GM12878 (cell line): ENCODE results near the gene PLEKHM2. TPM values are rescaled to one million over a fixed set of nuclear protein-coding genes. Genes with fewer than 3 reads are reported as not detected.

Experiments used
- ATAC-seq: fragments of 200-7000 bp; cut with Tn5 transposase; 3 replicates; pipeline ENCODE4 v1.9.1; 2020; ENCODE audit warnings: mild to moderate bottlenecking, moderate library complexity
- BruUV-seq: library from RNA; stranded (reverse); fragments of 400-500 nt; replicated peaks from 2 replicates; lab custom pipeline; 2021; lab: Mats Ljungman, UMichigan
- CTCF ChIA-PET: fragments of 300-600 bp; sonication (Branson Sonifier 250); formaldehyde crosslinking; extraction: SDS; loops from one replicate; lab custom pipeline; 2021; ENCODE audit warnings: inconsistent platforms; lab: Yijun Ruan, JAX
- POLR2A ChIA-PET: fragments of 350-600 bp; formaldehyde crosslinking; extraction: SDS; loops from one replicate; lab custom pipeline; 2021; ENCODE audit warnings: inconsistent platforms; lab: Charles Lee
- RAD21 ChIA-PET: fragments of 300-600 bp; sonication (Branson Sonifier 250); formaldehyde crosslinking; loops from one replicate; lab custom pipeline; 2023; ENCODE audit warnings: antibody characterized with exemption; ENCODE audit not compliant: unreplicated experiment; lab: Charles Lee
- SMC1A ChIA-PET: fragments of 300-600 bp; sonication (Branson Sonifier 250); formaldehyde crosslinking; loops from one replicate; lab custom pipeline; 2023; ENCODE audit not compliant: unreplicated experiment, uncharacterized antibody; lab: Charles Lee
- DNase-seq: peaks from one replicate; pipeline ENCODE4 v3.0.0-alpha.2; 2011; ENCODE audit warnings: low read depth, low spot score
- FAIRE-seq: peaks from 3 replicates; lab custom pipeline; 2011; peaks lifted over from hg19 to GRCh38; lab: Jason Lieb, UNC
- H2AFZ ChIP-seq: 2 replicates; pipeline ENCODE4 v1.6.0; 2011; ENCODE audit warnings: low read depth, low read length, control low read depth; ENCODE audit not compliant: control insufficient read depth
- H3K27ac ChIP-seq: 2 replicates; pipeline ENCODE4 v1.5.1; 2011; ENCODE audit warnings: control low read depth; ENCODE audit not compliant: control insufficient read depth, insufficient read depth
- H3K27me3 ChIP-seq, 2 experiments: replicated peaks in 1 of 2; 2 replicates each; pipeline versions ENCODE4 v1.6.0 to v1.6.1; 2011; ENCODE audit warnings: low read length in 1 of 2; ENCODE audit not compliant: control insufficient read depth in 2 of 2, insufficient read depth in 2 of 2
- H3K36me3 ChIP-seq, 2 experiments: 2 replicates each; pipeline ENCODE4 v1.5.1; 2011; ENCODE audit warnings: low read length in 1 of 2; ENCODE audit not compliant: control insufficient read depth in 2 of 2, insufficient read depth in 2 of 2
- H3K4me1 ChIP-seq: 2 replicates; pipeline ENCODE4 v1.6.1; 2011; ENCODE audit warnings: mild to moderate bottlenecking, low read length, moderate library complexity, mixed read lengths; ENCODE audit not compliant: control insufficient read depth, insufficient read depth
- H3K4me2 ChIP-seq: 2 replicates; pipeline ENCODE4 v1.6.0; 2011; ENCODE audit warnings: control low read depth; ENCODE audit not compliant: control insufficient read depth, insufficient read depth
- H3K4me3 ChIP-seq: fragments of 200-600 bp; sonication (generic); 2 replicates; pipeline ENCODE4 v1.5.1; 2016
- H3K79me2 ChIP-seq: 2 replicates; pipeline ENCODE4 v1.6.0; 2011; ENCODE audit warnings: low read length; ENCODE audit not compliant: control insufficient read depth, insufficient read depth
- H3K9ac ChIP-seq: 2 replicates; pipeline ENCODE4 v1.8.0; 2011; ENCODE audit warnings: low read length, control low read depth, mixed read lengths; ENCODE audit not compliant: control insufficient read depth, insufficient read depth
- H3K9me3 ChIP-seq: replicated peaks from 3 replicates; pipeline ENCODE4 v1.5.1; 2011; ENCODE audit warnings: mild to moderate bottlenecking, low read length; ENCODE audit not compliant: control insufficient read depth, insufficient read depth
- H4K20me1 ChIP-seq: 2 replicates; pipeline ENCODE4 v1.6.0; 2011; ENCODE audit not compliant: control insufficient read depth, insufficient read depth
- ATF7 ChIP-seq: fragments of 450-650 bp; IDR thresholded peaks from 2 replicates; pipeline ENCODE4 v1.6.1; 2016; ENCODE audit warnings: low read depth, mild to moderate bottlenecking
- BRCA1 ChIP-seq: IDR thresholded peaks from 2 replicates; pipeline ENCODE4 v1.6.1; 2011; ENCODE audit warnings: low read depth, low read length, improper control_type of control experiment
- CHD1 ChIP-seq: IDR thresholded peaks from 2 replicates; pipeline ENCODE4 v1.6.1; 2012; ENCODE audit warnings: low read depth, low read length, improper control_type of control experiment
- HDAC6 ChIP-seq: fragments of 200-600 bp; sonication (generic); IDR thresholded peaks from one replicate; pipeline ENCODE4 v1.8.0; 2017; ENCODE audit warnings: antibody characterized with exemption; ENCODE audit not compliant: unreplicated experiment
- IRF3 ChIP-seq: fragments of 450-650 bp; IDR thresholded peaks from 2 replicates; pipeline ENCODE4 v1.6.1; 2014; ENCODE audit warnings: mild to moderate bottlenecking
- JUNB ChIP-seq: IDR thresholded peaks from 2 replicates; pipeline ENCODE4 v1.6.1; 2016; ENCODE audit warnings: antibody characterized with exemption, mild to moderate bottlenecking
- NFYB ChIP-seq: IDR thresholded peaks from 2 replicates; pipeline ENCODE4 v1.6.1; 2011; ENCODE audit warnings: low read depth, mild to moderate bottlenecking, low read length, improper control_type of control experiment, moderate library complexity; ENCODE audit not compliant: insufficient read depth
- NR2F1 ChIP-seq: fragments of 450-650 bp; conservative IDR thresholded peaks from 2 replicates; pipeline ENCODE4 v1.6.1; 2017; ENCODE audit warnings: mild to moderate bottlenecking
- PRDM15 ChIP-seq: fragments of 450-650 bp; formaldehyde crosslinking; IDR thresholded peaks from 2 replicates; pipeline ENCODE4 v1.4.0; 2020; ENCODE audit warnings: mild to moderate bottlenecking, moderate library complexity
- TAF1 ChIP-seq: IDR thresholded peaks from 2 replicates; pipeline ENCODE4 v1.6.1; 2011; ENCODE audit warnings: mild to moderate bottlenecking, low read depth, low read length, borderline replicate concordance
- ZBTB11 ChIP-seq: fragments of 450-650 bp; formaldehyde crosslinking; IDR thresholded peaks from 2 replicates; pipeline ENCODE4 v1.5.0; 2022; ENCODE audit warnings: mild to moderate bottlenecking, missing genetic modification characterization
- WGBS: methylation state at CpG from one replicate; pipeline ENCODE4 v1.1.6; 2016; ENCODE audit warnings: low lambda C conversion rate; ENCODE audit not compliant: insufficient replicate concordance, insufficient coverage; ENCODE audit errors: missing lambda C conversion rate; 5-methylcytosine and 5-hydroxymethylcytosine counted together
- in situ Hi-C: fragments of 300-500 bp; cut with MboI; formaldehyde crosslinking; loops from 9 replicates; pipeline ENCODE4 v1.14.3; 2018; ENCODE audit warnings: mixed read lengths
- intact Hi-C: fragments of 100-400 bp; cut with micrococcal nuclease; formaldehyde crosslinking; loops from one replicate; pipeline ENCODE4 v1.14.2; 2022; ENCODE audit not compliant: unreplicated experiment
- polyA plus RNA-seq, 11 experiments: library from polyadenylated mRNA; depleted of rRNA in 4 of 11; unstranded in 6 of 11; stranded (reverse) in 5 of 11; fragments of >200 nt; fragmentation: Nextera tagmentation in 4 of 11; fragmentation: Illumina TruSeq in 1 of 11; extraction: Ambion mirVana in 4 of 11; extraction: Trizol in 1 of 11; gene quantifications; 1 replicate in 1 of 11; 2 replicates in 10 of 11; pipeline versions ENCODE4 v1.2.1 to v1.2.3, GENCODE V29; 2011 to 2016; ENCODE audit warnings: inconsistent platforms in 2 of 11, missing spikeins in 2 of 11, low read depth in 1 of 11
- total RNA-seq, 4 experiments: library from RNA; depleted of rRNA in 3 of 4; stranded (reverse); fragments of >200 nt in 3 of 4; fragmentation: Illumina TruSeq in 1 of 4; extraction: Trizol in 1 of 4; gene quantifications; 2 replicates each; pipeline versions ENCODE4 v1.2.1 to v1.2.3, GENCODE V29; 2013 to 2021

The PLEKHM2 gene
- total and polyA plus RNA-seq, 10 of the 15 experiments (the other 5 are each of a cell fraction or from before 2014, with no cell fraction given): 0.37 to 55.2 (median 19.3) TPM

GRCh38 chr1:15731735-15732685 is 47.9 kb downstream of the PLEKHM2 start (continued):
- TF ChIP-seq PRDM15: no peak
- no peak for TF ChIP-seq BRCA1
- TF ChIP-seq TAF1: no peak

DNA sequence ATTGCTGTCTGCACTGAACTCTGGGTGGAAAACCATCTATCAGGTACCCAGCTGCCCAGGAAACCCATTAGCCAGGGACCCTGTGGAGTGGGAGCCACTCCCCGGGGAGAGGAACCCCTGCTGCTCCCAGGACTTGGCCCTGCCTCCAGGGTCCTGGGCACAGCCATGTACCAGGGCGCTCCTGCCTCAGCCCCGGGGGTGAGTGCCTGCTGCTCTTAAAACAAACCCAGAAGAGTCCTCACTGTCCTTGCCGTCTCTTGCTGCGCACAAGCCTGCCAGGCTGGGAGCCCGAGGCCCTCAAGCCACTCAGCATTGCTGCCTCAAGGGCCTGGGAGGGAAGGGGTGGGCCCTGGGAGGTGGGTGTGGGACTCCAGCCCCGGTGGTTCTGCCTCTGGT is 48.6 kb downstream of the PLEKHM2 start:
- in situ Hi-C loops: no loop called here
- Histone ChIP-seq H3K79me2 (no peaks in the 10 kb centered on the region), H3K4me2 (no peak overlapping the region), H3K27ac (no peak overlapping the region), H3K9me3 (no peaks in the 10 kb centered on the region), H3K4me3 (no peak overlapping the region), H3K9ac (no peak overlapping the region), H3K36me3 (peaks cover 7 to 20% of the 10 kb centered on the region in 2 experiments), H3K4me1 (no peaks in the 10 kb centered on the region), H2AFZ (no peak overlapping the region), H3K27me3 (no peaks in the 10 kb centered on the region), H4K20me1 (no peaks in the 10 kb centered on the region)
- ChIA-PET POLR2A (interaction anchor here (0.6 kb wide), 1 partner anchor 52 kb away, joined by 4 read pairs; no protein-coding TSS in a partner anchor), CTCF (interaction anchor here (0.6 to 1.0 kb wide), 2 partner anchors 9 to 51 kb away, joined by 3 to 4 read pairs; no protein-coding TSS in a partner anchor), SMC1A (no interaction called here), RAD21 (interaction anchor here (0.6 kb wide), 1 partner anchor 161 kb away, joined by 3 read pairs; no protein-coding TSS in a partner anchor)
- no peak for ATAC-seq
- no peak for FAIRE-seq
- intact Hi-C loops: loop anchor here (5.0 kb wide), 1 partner anchor 300 kb away; no protein-coding TSS in a partner anchor
- no TSS peak for BruUV-seq
- no peak for DNase-seq
- 100% methylated on average over 4 of the region's 7 CpGs for WGBS
- TF ChIP-seq CHD1 (no peak), HDAC6 (no peak), JUNB (no peak), ATF7 (no peak), IRF3 (no peak), ZBTB11 (CRISPR knock-in tag) (no peak), NFYB (no peak), NR2F1 (no peak)
